Fibroblast of pulmonary artery (primary cell): ENCODE measurements around the gene C12orf57.

ENCODE experiments used
- DNase-seq: peaks from one replicate; pipeline ENCODE4 v3.0.0-alpha.2; 2010; ENCODE audit warnings: low read depth
- H3K4me3 ChIP-seq: replicated peaks from 2 replicates; pipeline ENCODE4 v1.5.1; 2011; ENCODE audit warnings: low read depth, mild to moderate bottlenecking, control low read depth, low read length, moderate library complexity
- TF ChIP-seq, protein P1 (sequence below): IDR thresholded peaks from 2 replicates; pipeline ENCODE4 v1.5.1; 2011; ENCODE audit warnings: mild to moderate bottlenecking, control low read depth, low read length, inconsistent platforms; ENCODE audit errors: missing control alignments

The C12orf57 gene

DNA sequence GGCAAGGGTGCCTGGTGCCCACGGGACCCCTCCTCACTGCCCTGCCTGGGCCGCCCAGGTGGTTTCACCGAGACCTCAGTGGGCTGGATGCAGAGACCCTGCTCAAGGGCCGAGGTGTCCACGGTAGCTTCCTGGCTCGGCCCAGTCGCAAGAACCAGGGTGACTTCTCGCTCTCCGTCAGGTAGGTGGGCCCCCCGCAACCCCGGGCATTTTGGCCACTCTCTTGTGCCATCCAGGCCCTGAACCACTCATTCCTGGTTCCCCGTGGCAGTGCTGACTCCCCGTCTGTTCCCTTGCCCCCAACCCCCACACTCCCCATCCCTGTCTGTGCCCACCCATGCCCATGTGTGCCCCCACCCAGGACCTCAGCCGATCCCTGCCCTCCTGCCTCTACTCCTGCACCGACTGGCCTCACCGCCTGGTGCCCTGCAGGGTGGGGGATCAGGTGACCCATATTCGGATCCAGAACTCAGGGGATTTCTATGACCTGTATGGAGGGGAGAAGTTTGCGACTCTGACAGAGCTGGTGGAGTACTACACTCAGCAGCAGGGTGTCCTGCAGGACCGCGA lies 7.8 kb downstream of the C12orf57 start:
- no peak for DNase-seq
- TF ChIP-seq, protein P1, sequence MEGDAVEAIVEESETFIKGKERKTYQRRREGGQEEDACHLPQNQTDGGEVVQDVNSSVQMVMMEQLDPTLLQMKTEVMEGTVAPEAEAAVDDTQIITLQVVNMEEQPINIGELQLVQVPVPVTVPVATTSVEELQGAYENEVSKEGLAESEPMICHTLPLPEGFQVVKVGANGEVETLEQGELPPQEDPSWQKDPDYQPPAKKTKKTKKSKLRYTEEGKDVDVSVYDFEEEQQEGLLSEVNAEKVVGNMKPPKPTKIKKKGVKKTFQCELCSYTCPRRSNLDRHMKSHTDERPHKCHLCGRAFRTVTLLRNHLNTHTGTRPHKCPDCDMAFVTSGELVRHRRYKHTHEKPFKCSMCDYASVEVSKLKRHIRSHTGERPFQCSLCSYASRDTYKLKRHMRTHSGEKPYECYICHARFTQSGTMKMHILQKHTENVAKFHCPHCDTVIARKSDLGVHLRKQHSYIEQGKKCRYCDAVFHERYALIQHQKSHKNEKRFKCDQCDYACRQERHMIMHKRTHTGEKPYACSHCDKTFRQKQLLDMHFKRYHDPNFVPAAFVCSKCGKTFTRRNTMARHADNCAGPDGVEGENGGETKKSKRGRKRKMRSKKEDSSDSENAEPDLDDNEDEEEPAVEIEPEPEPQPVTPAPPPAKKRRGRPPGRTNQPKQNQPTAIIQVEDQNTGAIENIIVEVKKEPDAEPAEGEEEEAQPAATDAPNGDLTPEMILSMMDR = no peak
- H3K4me3 ChIP-seq = no peak overlapping the region

DNA sequence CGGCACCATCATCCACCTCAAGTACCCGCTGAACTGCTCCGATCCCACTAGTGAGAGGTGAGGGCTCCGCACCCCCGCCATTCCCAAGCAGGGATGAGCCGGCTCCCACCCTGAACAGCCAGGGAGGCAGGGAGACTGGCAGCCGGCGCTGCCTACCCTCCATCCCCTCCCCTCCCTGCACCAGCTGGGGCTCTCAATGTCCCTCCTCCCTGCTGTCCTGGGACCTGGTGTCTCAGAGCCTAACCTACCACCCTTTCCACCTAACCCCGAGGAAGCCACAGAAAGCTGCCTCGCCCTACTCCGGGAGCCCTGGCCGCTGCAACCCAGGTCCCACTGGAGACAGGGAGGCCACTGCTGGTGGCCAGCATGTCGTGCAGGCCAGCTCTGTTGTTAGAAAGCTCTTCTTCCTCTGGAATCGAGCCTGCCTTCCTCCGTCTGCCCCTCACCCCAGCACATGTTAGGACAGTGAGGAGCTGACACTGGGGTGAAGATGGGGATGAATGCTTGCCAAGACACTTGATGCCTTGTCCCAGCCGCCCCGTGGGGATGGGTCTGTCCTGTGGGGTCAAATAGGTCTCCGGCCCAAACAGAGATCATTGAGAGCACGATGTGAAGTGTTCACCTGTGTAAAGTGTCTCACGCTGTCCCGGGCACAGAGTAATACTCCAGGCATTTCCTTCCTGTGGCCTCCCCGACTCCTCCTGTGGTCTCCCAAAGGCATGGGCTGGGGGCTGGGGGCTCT lies 8.5 kb downstream of the C12orf57 start:
- TF ChIP-seq, protein P1 = no peak
- H3K4me3 ChIP-seq = no peak overlapping the region

DNA sequence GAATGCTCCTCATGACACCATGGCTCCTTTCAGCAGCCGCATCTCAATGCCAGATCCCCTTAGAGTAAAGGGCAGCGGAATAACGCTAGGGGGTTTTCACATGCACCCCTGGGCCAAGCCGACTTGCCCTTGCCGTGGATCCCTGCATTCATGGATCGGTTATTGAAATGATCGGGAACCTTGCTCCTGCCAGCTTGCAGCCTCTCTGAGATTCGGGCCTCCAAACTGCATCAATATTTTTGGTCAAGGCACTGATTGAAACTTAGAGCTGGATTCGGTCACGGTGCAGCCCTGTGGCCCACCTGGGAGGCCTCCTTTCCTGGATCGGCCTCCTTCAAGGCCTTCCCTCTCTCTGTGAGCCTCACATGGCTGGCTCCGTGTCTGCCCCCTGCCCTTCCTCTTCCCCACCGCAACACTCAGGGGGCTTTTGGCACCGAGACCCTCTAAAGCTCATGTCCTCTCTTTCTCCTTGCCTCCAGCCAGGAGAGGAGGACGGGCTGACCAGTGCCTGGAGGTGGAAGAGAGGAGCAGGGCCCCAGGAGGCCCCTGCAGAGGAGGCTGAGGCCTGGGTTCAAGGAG lies 9.1 kb downstream of the C12orf57 start:
- DNase-seq = no peak
- no peak overlapping the region for H3K4me3 ChIP-seq
- TF ChIP-seq, protein P1 = no peak

More for the DNA sequence above, 8.5 kb downstream of the C12orf57 start:
- DNase-seq = no peak

DNA sequence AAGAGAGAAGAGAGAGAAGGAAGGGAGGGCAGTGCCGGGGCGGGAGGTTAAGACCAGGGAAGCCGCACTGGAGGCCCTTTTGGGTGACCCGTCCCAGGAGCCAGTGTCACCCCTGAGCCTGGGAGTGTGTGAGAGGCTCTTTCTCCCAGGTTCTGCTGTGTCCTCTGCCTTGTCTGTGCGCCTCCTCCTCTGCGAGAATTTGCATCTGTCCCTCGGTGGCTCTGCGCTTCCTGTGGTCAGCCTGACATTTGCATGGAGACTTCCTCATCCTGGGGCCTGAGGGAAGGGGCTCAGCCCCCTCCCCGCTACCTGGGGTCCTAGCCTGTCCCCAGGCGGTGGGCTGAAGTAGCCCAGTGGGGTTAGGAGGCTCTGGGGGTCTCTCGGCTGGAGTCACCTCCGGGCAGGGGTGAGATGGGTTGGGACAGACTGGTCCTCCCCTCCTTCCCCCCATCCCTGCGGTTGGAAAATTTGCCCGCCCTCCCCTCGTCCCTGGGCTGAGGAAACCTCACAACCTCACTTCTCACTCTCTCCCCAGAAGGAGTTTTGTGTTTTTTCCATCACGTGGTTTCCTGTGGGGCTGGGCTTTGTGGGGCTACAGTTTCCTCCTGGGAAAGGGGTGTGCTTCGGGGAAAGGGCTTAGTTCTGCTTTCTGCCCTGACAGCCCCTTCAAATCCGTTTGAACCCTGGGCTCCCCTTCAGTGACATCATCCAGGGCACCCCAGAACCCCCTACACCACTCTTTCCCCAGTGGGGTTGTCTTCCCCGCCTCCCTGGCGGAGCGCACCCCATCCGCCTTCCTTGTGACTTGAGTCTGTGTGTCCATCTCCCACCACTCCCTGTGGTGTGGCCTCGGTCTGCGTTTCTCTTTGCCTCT lies 9.9 kb downstream of the C12orf57 start:
- no peak overlapping the region for H3K4me3 ChIP-seq
- TF ChIP-seq, protein P1 = no peak
- DNase-seq = peak; percentile 59

DNA sequence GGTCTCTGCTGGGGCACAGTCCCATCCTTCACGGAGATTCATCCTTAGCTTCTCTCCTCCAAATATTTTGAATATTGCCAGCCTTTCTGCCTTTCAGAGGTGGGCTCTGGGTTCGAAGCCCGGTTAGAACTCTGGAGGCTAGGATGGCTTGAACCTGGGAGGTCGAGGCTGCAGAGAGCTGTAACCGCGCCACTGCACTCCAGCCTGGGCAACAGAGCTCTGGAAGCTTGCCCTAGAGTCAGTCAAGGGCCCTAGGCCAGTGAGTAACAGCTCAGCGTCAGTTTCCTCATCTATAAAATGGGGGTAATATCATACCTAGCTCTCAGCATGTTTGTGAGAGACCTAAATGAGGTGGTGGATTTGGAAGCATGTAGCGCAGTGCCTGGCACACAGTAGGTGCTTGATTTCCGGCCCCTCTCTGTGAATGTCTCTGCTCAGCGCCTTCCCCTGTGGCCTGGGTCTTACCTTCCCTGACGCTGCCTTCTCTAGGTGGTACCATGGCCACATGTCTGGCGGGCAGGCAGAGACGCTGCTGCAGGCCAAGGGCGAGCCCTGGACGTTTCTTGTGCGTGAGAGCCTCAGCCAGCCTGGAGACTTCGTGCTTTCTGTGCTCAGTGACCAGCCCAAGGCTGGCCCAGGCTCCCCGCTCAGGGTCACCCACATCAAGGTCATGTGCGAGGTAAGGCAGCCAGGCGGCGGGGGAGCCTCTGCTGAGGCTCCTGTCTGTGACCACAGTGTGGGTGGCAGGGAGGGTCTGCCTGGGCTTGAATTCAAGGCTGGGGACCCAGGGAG lies 10.7 kb downstream of the C12orf57 start:
- TF ChIP-seq, protein P1 = no peak
- no peak overlapping the region for H3K4me3 ChIP-seq
- DNase-seq = no peak
